Activated CD8-positive, alpha-beta memory T cell treated with anti-CD3 and anti-CD28 coated beads for 4 hours (primary cell): ENCODE data around the gene BLTP3B.

Source experiments
- DNase-seq, 2 donors: peaks; one replicate each; pipeline ENCODE4 v3.0.0-alpha.2; 2020; ENCODE audit warnings: low read depth in 2 of 2

The BLTP3B gene

GRCh38 chr12:100110276-100110675, 32.4 kb downstream of the BLTP3B start:
- no peak for DNase-seq

GRCh38 chr12:100106861-100107260, 35.8 kb downstream of the BLTP3B start:
- no peak for DNase-seq

GRCh38 chr12:100105661-100106060, 37.0 kb downstream of the BLTP3B start:
- DNase-seq = no peak

GRCh38 chr12:100101000-100101399, 41.7 kb downstream of the BLTP3B start:
- DNase-seq = no peak
